ENCODE measurements around the gene TLL2. TPM values are rescaled to one million over a fixed set of nuclear protein-coding genes. Genes with fewer than 3 reads are reported as not detected.

Gene TLL2
- total and polyA plus RNA-seq, 12 donors = 0.10 to 0.40 (median 0.13) TPM; not detected in 6

- DNase-seq = no peak
- Histone ChIP-seq H3K4me3 (no peak overlapping the region), H3K36me3 (replicated peaks in 1 of 2) (no peaks in the 10 kb centered on the region), H3K27me3 (no peaks in the 10 kb centered on the region), H3K27ac (no peak overlapping the region), H3K4me1 (replicated peaks in 1 of 2) (no peaks in the 10 kb centered on the region), H3K9me3 (replicated peaks in 1 of 3) (no peaks in the 10 kb centered on the region)
- intact Hi-C loops (cut with DNase I) = no loop called here
- no peak for TF ChIP-seq POLR2A (IDR thresholded peaks at IDR 0.05)
- TF ChIP-seq, protein P1, sequence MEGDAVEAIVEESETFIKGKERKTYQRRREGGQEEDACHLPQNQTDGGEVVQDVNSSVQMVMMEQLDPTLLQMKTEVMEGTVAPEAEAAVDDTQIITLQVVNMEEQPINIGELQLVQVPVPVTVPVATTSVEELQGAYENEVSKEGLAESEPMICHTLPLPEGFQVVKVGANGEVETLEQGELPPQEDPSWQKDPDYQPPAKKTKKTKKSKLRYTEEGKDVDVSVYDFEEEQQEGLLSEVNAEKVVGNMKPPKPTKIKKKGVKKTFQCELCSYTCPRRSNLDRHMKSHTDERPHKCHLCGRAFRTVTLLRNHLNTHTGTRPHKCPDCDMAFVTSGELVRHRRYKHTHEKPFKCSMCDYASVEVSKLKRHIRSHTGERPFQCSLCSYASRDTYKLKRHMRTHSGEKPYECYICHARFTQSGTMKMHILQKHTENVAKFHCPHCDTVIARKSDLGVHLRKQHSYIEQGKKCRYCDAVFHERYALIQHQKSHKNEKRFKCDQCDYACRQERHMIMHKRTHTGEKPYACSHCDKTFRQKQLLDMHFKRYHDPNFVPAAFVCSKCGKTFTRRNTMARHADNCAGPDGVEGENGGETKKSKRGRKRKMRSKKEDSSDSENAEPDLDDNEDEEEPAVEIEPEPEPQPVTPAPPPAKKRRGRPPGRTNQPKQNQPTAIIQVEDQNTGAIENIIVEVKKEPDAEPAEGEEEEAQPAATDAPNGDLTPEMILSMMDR (IDR thresholded peaks at IDR 0.05) = no peak
- WGBS, 4 donors = 89 to 94% (median 90%) methylated on average over 1 of the region's 1 CpG
Measured at GRCh38 chr10:96415150-96415890, 98.4 kb downstream of the TLL2 start.

- H3K27me3 ChIP-seq = peaks cover 4% of the 10 kb centered on the region
- intact Hi-C loops (cut with DNase I) = no loop called here
- whole genome bisulfite sequencing, 4 donors = 87 to 95% (median 91%) methylated on average over 5 of the region's 5 CpGs
- H3K9me3 ChIP-seq (replicated peaks in 1 of 3) = no peaks in the 10 kb centered on the region
- no peak for DNase-seq
- no peaks in the 10 kb centered on the region for H3K4me1 ChIP-seq (replicated peaks in 1 of 2)
- H3K4me3 ChIP-seq = no peak overlapping the region
- no peaks in the 10 kb centered on the region for H3K36me3 ChIP-seq (replicated peaks in 1 of 2)
- TF ChIP-seq, protein P1 (IDR thresholded peaks at IDR 0.05) = no peak
- no peak overlapping the region for H3K27ac ChIP-seq
Measured at GRCh38 chr10:96414303-96414702, 99.4 kb downstream of the TLL2 start.

- no peak for DNase-seq
- H3K4me3 ChIP-seq = no peak overlapping the region
- 59 to 79% (median 65%) methylated on average over 12 to 13 of the region's 13 CpGs for WGBS, 4 donors
- no peaks in the 10 kb centered on the region for H3K9me3 ChIP-seq (replicated peaks in 1 of 3)
- TF ChIP-seq POLR2A (IDR thresholded peaks at IDR 0.05) = no peak
- TF ChIP-seq, protein P1 (IDR thresholded peaks at IDR 0.05) = no peak
- no peaks in the 10 kb centered on the region for H3K4me1 ChIP-seq (replicated peaks in 1 of 2)
- H3K27me3 ChIP-seq = peaks cover 13% of the 10 kb centered on the region
- H3K36me3 ChIP-seq (replicated peaks in 1 of 2) = no peaks in the 10 kb centered on the region
- H3K27ac ChIP-seq = no peak overlapping the region
- intact Hi-C loops (cut with DNase I) = no loop called here
Measured at GRCh38 chr10:96413151-96413787, 100.5 kb downstream of the TLL2 start.

GRCh38 chr10:96411716-96412320, 101.9 kb downstream of the TLL2 start:
- TF ChIP-seq, protein P1 (IDR thresholded peaks at IDR 0.05) = no peak
- TF ChIP-seq POLR2A (IDR thresholded peaks at IDR 0.05) = no peak
- DNase-seq = no peak
- no peaks in the 10 kb centered on the region for H3K4me1 ChIP-seq (replicated peaks in 1 of 2)
- H3K27me3 ChIP-seq = peaks cover 23% of the 10 kb centered on the region
- intact Hi-C loops (cut with DNase I) = no loop called here
- H3K4me3 ChIP-seq = no peak overlapping the region
- H3K36me3 ChIP-seq (replicated peaks in 1 of 2) = no peaks in the 10 kb centered on the region
- 62 to 71% (median 66%) methylated on average over 10 of the region's 10 CpGs for WGBS, 4 donors
- no peaks in the 10 kb centered on the region for H3K9me3 ChIP-seq (replicated peaks in 1 of 3)
- no peak overlapping the region for H3K27ac ChIP-seq

All from adrenal gland (tissue), 12 donors.